HCEC 1CT (cell line): Measurements from ENCODE around the gene CLEC1B.
"Not testable (repeated sequence)": the region's sequence is repeated elsewhere in the genome, so short reads cannot be mapped to it uniquely, and the experiment has no call there.

Experiments used
- DNase-seq: peaks from one replicate; pipeline ENCODE4 v3.0.0-alpha.2; 2017

Gene CLEC1B

DNA sequence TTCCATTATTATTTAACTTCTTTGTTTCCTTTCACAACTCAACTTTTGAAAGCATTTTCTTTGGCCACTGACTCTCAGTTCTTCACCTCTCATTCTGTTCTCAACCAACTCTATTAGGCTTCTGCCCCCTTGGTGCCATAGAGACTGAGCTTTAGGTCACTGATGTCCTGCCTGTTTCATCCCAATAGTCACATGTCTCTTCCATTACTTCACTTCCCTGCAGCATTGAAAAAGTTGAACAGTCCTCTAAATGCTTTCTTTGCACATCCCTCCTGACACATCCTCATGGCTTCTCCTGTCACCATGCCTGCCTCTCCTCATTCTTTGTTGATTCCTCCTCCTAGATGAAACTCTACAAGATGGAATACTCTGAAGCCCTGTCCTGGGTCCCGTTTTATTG lies 25.0 kb downstream of the CLEC1B start:
- DNase-seq: no peak

DNA sequence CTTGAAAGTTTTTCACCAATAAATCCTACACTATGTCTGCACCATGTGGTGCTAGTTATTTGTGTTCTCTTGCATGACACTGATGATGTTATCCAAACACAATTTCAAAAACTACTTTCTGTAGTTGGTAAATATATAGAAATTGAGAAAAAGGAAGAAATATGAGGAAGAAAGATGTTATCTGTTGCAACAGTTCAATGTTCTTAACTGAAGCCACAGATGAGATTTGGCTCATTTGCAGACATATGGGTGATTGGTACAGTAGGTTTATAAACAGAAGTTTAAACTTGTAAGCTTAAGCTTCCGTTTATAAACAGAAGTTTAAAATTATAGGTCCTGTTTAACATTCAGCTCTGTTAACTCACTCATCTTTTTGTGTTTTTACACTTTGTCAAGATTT lies 27.7 kb downstream of the CLEC1B start, which contains the start of gene CLEC12A:
CLEC12A (plus strand) TSS at position 229 of the 400 bp plus-strand sequence. CDS start 188 bp downstream, outside the sequence.
- DNase-seq: no peak

DNA sequence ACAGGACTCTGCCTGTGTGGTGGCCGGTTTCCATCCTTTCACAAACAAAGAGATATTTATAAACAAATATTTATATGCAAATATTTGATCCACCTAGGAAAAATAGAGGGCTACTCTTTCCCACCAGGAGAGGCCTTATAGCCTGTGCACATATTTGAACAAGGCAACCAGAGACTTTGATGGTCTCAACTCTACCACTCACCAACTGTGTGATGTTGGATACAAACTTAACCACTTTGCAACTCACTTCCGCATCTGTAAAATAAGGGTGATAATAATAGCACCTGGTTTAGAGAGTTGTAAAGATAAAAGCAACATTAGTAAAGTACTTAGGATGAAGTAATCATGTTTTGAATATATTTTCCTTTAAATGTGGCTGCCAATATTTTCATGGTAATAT lies 29.2 kb downstream of the CLEC1B start:
- DNase-seq: no peak

DNA sequence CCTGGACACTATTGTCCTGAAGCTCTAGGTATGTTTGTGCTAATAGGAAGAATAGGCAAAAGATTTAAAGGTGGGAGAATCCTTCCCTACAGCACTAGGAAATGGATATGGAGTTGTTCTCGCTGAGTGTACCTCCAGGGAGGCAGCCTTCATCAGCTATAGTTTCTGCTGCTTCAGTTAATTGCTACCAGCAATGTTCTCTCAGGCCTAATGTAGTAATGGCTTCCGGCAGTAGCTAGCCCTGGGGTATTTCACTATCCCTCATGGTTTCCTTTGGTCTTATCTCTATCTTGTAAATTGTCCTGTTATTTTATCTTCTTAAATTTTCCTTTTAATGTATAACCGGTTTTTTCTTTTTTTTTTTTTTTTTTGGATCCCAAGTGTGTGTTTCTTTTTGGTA lies 37.0 kb downstream of the CLEC1B start:
- DNase-seq: no peak

DNA sequence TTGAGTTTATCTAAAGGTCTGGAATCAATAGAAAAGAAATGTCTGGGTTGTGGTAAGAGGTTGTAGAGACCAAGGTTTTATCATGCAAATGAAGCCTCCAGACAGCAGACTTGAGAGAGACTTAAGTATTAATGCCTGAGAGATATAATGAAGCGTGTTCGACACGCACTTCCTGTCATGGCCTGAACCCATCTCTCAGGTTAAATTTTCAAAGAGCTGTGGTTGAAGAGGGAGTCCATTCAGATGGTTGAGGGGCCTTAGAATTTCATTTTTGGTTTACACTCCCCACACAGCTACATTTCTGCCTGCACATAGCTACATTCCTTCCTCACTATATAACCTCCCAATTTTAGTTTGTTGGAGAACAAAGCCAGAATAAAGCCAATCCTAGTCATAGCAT lies 37.8 kb downstream of the CLEC1B start:
- no peak for DNase-seq

DNA sequence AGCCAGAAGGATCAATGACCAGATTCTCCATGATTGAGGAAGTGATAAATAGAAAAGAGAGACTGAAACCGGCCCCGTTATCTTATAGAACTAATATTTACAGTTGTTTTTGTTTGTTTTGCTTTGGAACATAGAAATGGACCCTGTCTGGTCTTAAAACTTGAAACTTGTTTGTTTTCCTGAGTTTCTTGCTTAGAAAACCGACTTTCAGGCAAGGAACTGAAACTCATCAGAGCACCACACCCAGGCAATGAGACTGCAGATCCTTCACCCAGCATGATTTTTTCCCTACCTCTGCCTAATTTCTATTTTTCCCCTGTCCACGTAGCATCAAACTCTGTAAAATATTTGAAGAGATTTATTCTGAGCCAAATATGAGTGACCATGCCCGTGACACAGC lies 38.3 kb downstream of the CLEC1B start:
- no peak for DNase-seq

DNA sequence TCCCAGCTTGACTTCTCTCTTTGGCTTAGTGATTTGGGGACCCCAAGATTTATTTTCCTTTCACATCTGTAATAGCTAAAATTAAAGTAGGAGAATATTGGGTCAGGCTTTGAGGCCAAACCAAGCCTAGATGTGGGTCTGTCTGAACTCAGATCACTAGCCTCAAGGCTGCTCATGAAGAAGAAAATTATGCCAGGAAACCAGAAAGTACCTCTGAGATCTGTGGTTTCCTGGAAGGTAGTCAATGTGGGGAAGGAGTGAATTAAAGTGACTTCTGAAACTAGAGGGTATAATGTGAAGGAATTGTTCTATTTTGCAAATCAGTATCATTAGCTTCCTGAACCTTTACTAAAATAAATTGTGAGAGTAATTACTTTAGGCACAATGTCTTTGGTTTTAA lies 41.1 kb downstream of the CLEC1B start:
- DNase-seq: no peak

DNA sequence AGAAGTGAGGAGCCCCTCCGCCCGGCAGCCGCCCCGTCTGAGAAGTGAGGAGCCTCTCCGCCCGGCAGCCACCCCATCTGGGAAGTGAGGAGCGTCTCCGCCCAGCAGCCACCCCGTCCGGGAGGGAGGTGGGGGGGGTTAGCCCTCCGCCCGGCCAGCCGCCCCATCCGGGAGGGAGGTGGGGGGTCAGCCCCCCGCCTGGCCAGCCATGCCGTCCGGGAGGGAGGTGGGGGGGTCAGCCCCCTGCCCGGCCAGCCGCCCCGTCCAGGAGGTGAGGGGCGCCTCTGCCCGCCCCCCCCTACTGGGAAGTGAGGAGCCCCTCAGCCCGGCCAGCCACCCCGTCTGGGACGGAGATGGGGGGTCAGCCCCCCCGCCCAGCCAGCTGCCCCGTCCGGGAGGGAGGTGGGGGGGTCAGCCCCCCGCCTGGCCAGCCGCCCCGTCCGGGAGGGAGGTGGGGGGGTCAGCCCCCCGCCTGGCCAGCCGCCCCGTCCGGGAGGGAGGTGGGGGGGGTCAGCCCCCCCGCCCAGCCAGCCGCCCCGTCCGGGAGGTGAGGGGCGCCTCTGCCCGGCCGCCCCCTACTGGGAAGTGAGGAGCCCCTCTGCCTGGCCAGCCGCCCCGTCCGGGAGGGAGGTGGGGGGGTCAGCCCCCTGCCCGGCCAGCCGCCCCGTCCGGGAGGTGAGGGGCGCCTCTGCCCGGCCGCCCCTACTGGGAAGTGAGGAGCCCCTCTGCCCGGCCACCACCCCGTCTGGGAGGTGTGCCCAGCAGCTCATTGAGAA lies 45.8 kb downstream of the CLEC1B start:
- DNase-seq: not testable (repeated sequence)

DNA sequence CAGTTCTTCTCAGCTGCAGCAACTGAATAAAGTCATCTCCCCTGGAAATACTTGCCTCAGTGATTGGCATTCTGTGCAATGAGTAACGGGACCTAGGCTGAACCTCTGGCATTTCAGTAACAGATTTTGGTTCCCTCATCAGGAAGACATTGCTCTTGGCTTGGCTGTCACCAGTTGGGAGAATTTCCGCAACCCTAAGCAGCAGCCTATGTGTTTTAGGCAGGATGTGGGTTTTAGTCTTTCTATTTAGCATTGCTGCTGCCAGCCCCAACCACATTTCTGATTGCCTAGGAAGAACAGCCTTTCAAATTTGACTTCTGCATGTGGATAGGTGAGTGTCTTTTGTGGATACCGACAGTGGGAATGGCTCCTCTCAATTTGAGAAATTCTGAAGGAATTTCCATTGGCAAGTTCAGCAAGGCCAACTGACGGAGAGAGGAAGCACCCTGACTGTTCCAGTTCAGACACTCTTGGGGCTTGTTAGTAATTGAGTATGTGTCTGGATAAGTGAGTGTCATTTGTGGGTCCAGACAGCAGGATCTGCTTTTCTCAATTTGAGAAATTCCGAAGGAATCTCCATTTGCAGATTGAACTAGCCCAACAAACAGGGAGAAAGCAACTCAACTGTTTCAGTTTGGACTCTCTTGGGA lies 47.8 kb downstream of the CLEC1B start:
- no peak for DNase-seq

DNA sequence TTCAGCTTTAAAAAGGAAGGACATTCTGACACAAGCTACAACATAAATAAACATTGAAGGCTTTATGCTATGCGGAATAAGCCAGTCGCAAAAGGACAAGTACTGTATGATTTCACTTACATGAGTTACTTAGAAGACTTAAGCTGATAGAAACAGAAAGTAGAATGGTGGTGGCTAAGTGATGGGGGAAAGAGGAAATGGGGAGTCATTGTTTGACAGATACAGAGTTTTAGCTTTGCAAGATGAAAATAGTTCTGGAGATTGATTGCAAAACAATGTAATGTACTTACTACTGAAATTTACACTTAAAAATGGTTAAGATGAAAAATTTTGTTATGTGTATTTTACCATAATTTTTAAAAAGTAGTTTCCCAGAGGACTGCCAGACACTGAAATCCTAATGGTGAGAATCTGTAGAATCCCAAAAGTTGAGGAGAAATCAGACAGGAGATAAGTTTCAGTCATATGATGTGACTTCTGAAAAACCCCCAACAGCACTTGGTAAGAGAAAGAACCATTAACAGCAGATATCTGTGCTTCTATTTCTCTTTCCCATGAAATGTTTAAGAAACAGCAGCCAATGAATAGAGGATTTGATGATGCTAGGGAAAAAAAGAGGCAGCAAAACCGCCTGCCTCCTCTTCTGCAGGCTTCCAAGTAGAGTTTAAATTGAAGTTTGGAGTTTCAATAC lies 50.2 kb downstream of the CLEC1B start:
- DNase-seq: no peak

DNA sequence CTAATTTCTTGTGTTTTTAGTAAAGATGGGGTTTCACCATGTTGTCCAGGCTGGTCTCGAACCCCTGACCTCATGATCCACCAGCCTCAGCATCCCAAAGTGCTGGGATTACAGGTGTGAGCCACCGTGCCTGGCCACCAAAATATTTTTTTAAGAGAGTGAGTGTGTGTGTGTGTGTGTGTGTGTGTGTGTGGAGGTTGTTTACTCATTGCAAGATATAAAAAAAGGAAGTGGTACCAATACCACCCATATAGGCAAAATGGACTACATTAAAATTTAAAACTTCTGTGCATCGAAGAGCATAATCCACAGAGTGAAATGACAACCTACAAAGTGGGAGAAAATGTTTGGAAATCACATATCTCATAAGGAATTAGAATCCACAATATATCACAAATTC lies 51.2 kb downstream of the CLEC1B start:
- DNase-seq: no peak

DNA sequence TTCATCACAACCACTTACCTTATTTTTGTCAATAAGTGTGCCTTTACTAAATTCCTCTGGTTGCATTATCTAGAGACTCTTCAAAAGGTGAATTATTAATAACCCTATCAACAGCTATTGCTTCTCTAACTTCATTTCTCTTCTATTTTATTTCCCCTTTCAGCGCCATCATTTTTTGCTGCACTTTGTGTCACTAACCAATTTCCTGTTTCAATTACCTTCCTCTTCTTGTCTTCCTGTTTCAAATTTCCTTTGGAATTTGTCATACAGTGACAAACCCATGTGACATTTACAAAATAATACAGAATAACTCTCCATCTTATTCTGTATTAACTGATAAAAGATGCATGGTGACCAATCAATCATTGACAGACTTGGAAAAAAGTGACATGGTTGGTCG lies 54.5 kb downstream of the CLEC1B start:
- DNase-seq: no peak

DNA sequence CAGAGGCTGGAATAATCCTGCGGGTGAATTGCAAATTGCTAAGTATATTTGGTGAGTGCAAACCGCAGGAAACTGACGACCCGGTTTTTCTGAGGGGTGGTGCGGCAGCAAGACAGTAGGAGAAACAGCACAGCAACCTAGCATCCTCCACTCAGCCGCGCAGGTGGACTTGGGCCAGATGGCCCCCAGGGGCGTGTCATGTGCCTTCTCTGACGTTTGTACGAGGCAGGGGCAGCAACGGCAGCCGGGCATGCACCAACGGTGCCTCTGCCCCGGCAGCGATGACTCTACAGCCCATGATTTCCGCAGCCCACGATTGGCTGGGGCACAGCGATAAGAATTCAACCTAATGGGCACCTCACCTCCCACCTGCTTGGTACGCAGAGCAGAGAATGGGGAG lies 55.7 kb downstream of the CLEC1B start:
- no peak for DNase-seq
